Measurements from ENCODE around the gene NSMF.

Gene NSMF

DNA sequence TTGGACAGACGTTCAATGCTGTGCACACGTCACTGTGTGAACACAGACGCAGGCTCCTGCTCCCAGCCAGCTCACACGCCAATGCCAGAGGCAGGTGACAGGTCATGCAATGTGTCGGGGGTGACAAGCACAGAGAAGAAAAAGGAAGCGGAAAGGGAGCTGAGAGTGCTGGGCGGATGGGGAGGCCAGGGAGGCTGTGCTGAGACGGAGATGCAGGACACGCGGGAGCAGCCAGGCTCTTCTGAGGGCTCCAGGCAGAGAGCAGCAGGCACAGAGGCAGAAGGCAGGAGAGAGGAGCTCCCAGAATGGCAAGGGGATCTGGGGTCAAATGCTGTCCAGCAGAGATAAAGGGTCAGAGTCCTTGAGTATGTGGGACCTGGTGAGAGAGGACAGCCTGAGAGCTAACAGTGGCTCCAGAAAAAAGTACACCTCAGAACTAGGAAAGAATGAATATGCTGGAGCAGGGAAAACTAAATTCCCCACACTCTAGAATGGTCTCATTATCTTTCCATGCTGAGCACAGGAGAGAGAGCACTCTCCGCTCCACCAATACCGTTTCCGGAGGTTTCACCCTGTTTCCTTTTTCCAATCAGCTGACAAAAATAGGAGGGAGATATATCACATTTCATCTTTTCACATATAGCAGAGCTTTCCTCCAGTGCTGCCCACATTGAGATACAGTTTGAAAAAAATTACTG, 32.8 kb upstream of the NSMF start:
- DNase-seq (ENCODE audit: low spot score) = no peak

GRCh38 chr9:137490532-137491186, 31.5 kb upstream of the NSMF start:
- no peak for DNase-seq (ENCODE audit: low spot score)

- no peak for DNase-seq (ENCODE audit: low spot score)
Observed at GRCh38 chr9:137488906-137489305, 29.8 kb upstream of the NSMF start.

DNA sequence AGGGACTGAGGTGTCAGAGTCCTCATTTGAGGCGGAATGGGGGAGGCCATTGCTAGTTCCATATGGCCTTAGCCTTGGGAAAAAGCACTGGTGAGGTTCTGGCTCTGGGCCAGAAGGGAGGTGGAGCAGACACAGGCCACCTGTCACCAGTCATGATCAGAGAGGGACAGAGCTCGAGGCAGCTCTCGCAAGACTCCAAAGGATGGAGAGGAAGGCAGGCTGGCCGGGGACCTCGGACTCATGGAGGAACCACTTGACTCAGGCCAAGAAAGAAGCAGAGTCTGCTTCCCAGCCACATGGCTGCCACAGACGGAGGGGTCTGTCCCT, 29.2 kb upstream of the NSMF start:
- DNase-seq (ENCODE audit: low spot score) = no peak

DNA sequence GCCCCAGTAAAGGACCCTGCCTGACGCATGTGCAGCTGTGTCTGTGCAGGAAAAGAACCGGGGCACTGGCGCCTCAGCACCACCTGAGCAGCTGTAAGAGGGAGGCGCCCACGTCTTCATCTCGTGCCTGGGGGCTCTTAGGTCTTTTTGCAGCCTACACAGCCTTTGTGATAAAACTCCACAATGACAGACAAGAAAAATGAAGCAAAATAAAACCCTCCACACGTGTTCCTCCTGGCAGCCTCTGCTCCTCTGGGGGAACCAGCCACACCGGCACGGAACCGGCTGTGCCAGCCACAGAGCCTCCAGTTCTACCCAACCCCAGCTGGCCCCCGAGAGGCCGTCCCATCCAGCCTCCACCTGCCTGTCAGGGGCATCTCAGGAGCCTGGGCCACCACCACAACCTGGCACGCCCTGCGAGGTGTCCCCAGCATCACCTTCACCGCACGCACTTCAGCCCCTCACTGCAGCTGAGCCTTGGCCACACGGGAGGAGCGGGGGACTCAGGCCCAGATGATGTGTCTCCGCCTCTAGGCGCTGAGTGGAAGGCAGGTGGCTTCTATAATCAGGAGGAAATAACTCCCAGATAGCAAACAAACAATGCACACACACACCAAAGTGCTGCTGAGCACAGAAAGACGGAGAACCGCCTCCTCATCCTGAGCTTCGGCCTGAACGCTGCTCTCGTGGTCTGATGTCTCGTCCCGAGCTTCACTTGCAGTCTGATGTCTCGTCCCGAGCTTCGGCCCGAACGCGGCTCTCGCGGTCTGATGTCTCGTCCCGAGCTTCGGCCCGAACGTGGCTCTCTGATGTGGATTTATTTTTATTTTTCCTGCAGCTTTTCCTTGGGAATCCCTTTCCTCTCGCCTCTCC, 28.6 kb upstream of the NSMF start:
- no peak for DNase-seq (ENCODE audit: low spot score)

GRCh38 chr9:137486545-137487453, 27.7 kb upstream of the NSMF start:
- no peak for DNase-seq (ENCODE audit: low spot score)

- no peak for DNase-seq (ENCODE audit: low spot score)
Observed at GRCh38 chr9:137486141-137486490, 27.0 kb upstream of the NSMF start.

- DNase-seq (ENCODE audit: low spot score) = no peak
Observed at GRCh38 chr9:137485343-137486140, 26.4 kb upstream of the NSMF start.

DNA sequence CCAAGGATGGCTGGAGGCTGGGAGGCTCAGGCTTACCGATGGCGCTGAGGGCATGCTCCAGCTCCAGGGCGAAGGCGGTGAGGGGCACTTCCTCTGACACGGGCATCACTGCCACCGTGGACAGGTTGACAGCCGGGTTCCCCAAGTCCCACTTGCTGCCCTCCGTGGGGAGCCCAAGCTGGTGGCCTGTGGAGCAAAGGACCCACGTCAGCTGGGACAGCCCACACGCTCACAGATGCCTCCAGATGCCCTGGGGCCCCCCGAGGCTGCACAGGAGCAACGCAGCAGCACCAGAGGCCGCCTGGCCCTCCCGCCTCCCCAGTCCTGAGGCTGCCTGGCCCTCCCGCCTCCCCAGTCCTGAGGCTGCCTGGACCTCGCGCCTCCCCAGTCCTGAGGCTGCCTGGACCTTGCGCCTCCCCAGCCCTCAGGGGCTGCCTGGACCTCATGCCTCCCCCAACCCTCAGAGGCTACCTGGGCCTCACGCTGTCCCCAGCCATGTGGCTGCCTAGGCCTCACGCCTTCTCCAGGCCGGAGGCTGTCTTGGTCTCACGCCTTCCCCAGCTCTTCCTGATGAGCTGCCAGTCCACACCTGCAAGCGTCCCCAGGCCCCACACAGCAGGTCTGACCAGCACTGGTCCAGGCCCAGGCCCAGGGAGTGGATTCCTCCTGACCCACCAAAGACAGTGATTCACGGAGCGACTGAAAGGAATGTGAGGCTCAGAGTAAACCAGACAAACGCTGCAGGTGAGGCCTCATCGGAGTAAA, 25.6 kb upstream of the NSMF start:
- DNase-seq (ENCODE audit: low spot score) = no peak

GRCh38 chr9:137482094-137482781, 23.1 kb upstream of the NSMF start:
- no peak for DNase-seq (ENCODE audit: low spot score)

- no peak for DNase-seq (ENCODE audit: low spot score)
Observed at GRCh38 chr9:137480686-137481683, 21.9 kb upstream of the NSMF start.

DNA sequence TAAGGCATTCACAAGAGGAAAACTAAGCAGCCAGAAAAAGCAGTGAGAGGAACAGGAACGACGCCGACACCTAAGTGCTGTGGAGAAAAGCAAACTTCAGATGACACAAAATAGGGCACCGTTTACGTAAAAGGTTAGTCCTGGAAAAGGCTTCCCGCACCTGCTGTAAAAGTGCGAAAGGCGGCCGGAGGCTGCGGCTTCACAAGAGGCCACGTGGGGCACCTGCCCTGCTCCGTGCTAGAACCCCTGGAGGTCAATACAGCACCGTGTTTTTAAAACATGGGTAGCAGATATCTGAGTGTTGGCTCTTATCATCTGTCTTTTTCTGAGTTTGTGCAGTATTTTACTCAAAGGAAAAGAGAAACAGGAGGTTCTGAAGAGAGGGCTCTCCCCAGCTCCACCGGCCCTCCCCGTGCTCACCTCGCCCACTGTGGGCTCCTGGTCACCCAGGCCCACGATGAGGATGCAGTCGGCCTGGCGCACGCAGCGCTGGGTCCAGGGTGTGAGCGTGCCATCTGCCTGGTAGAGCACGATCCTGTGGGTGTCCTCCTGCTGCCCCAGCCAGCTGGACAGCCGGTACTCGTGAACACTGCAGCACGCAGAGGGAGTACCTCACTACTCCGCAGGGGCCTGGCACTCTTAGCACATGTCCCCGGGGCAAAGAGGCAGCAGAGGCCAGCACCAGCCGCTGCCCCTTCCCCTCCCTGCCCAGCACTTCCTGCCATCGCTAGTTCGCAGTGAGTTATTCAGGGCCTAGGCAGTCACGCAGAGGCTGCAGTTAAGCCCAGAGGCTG, 21.0 kb upstream of the NSMF start:
- no peak for DNase-seq (ENCODE audit: low spot score)

DNA sequence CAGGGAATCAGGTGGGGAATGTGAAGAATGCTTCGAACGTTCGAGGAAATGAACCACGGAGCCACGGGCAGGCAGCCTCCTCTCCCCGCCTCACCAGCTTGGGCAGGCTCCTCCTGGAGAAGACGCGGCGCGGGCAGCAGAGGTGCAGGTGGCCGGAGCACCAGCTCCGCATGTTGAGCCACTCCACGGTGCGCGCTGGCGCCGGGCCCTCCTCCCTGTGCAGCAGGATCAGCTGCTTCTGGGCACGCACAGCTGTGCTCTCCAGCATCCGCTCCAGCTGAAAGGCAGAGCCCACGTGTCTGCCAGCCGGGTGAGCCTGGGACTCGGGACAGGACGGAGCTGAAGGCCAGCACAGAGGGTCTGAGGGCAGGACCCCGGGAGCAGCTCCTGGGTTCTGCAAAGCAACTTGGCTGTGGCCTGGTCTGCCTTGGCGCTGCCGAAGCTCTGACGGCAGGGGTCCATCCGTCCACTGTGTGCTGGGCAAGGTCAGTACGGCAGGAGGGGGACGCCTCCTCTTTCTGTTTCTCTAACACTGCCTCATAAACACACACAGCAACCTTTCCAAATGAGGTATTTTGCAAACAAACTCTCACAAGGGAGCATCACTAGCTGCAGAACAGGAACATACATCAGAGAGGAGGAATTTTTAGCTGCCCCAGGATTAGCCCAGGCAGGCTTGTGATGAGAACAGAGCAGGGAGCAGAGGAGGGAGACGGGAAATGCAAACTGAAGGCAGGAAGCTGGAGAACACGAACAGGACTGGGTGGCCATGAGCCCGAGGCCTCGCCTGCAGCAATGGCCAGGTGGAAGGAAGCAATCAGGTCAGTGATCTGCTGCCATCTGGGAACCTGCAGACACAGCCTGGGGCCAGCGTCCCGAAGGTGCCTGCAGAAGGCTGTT, 20.1 kb upstream of the NSMF start:
- no peak for DNase-seq (ENCODE audit: low spot score)

DNA sequence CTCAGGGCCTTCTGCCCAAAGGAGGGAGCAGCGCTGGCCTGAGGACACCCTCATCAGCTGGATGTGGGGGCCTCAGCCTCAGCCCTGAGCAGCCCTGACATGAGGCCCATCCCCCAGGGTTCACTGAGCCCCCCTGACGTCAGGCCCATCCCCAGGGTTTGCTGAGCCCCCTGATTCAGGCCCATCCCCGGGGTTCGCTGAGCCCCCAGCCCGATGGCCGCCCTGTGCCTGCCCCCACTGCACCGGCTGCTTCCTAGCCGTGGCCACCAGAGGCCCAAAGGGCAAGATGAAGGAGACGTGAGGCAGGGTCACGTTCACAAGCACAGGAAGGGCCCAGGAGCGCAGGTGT, 19.5 kb upstream of the NSMF start:
- no peak for DNase-seq (ENCODE audit: low spot score)

GRCh38 chr9:137477778-137478612, 18.9 kb upstream of the NSMF start:
- no peak for DNase-seq (ENCODE audit: low spot score)

DNA sequence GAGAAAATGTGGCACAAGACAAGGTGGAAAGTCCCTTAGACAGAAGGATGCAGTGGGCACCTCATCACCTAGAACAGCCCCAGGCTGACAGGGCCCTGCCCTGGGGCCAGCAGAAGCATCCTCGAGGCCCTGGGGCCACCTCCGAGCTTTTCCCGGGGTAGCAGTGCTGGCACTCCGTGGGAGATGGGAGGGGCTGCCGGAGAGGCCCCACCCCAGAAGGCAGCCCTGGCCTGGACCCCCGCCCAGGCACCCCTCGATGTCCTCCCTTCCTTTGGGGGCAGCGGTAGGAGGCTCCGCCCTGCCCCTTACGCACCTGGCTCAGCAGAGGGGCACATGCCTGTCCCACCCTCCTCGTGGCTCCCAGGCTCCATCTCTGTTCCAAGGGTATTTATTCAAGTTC, 17.7 kb upstream of the NSMF start:
- no peak for DNase-seq (ENCODE audit: low spot score)

All from hematopoietic multipotent progenitor cell treated with erythropoietin and hydrocortisone succinate and interleukin-3 and kit ligand, for 17 days (in vitro differentiated cells).